ENCODE measurements around the gene CUBN. TPM values are rescaled to one million over a fixed set of nuclear protein-coding genes. Genes with fewer than 3 reads are reported as not detected.

Gene CUBN
- total and polyA plus RNA-seq, 5 donors from 2014 or later, result 0.01 to 4.7 (median 0.15) TPM

DNA sequence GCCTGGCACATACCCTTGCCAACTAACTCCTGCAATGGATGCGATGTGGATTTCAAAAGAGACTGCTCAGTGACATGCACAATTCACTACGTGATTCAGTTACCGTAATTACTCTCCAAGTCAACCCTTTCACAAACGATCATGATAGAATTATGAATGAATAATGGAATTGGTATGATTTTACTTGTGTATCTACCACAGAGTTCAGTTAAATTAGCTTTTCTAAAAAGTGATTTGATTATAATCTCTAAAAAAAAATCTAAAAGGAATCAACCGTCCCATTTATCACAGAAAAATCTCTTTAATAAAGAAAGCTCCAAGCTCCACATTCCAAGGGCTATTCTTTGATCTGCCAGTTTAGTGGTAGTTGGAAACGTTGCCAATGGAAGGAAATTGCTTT lies 282.0 kb downstream of the CUBN start:
- Mint-ChIP-seq H3K9me3 (no peaks in the 10 kb centered on the region), H3K36me3 (peaks cover 4% of the 10 kb centered on the region), H3K4me3 (no peak overlapping the region), H3K4me1 (peaks cover 0 to 3% (median 1%) of the 10 kb centered on the region in 4 donors), H3K27me3 (peaks cover 5% of the 10 kb centered on the region), H3K27ac (no peak overlapping the region)
- no peak for DNase-seq
- Histone ChIP-seq H3K4me3 (ENCODE audit: low read depth, low read length) (no peak overlapping the region), H3K36me3 (ENCODE audit: control insufficient read depth, insufficient read depth, low read length) (no peaks in the 10 kb centered on the region), H3K4me1 (ENCODE audit: control insufficient read depth, insufficient read depth, low read length, poor library complexity, severe bottlenecking) (no peaks in the 10 kb centered on the region), H3K27ac (ENCODE audit: insufficient read depth, low read length, poor library complexity, severe bottlenecking) (no peak overlapping the region), H3K9me3 (ENCODE audit: control insufficient read depth in 2 of 2, low read length in 2 of 2) (no peaks in the 10 kb centered on the region), H3K27me3 (ENCODE audit: control insufficient read depth, insufficient read depth, low read length) (no peaks in the 10 kb centered on the region)
- ATAC-seq (ENCODE audit: low read depth in 2 of 2), result no peak

DNA sequence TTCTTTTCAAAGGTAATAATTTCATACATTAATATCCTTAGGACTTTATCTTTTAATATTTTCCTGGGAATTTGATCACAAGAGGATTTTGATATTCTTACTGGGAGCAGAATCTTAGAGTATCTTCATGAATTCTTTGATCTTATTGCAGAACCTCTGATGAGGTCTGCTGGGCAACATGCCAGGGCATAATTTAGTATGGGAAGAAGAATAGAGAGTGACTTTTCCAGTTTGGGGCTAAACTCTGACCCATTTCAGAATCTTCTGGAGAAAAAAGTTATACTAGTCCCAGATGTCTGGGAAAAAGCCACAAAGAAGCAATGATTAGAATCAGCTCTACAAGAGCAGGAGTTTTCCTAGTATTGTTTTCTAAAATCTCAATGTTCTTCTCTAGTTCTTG lies 284.4 kb downstream of the CUBN start:
- ATAC-seq (ENCODE audit: low read depth in 2 of 2) (no peak), DNase-seq (no peak)
- Histone ChIP-seq H3K4me3 (ENCODE audit: low read depth, low read length) (no peak overlapping the region), H3K4me1 (ENCODE audit: control insufficient read depth, insufficient read depth, low read length, poor library complexity, severe bottlenecking) (no peaks in the 10 kb centered on the region), H3K27ac (ENCODE audit: insufficient read depth, low read length, poor library complexity, severe bottlenecking) (no peak overlapping the region), H3K36me3 (ENCODE audit: control insufficient read depth, insufficient read depth, low read length) (no peaks in the 10 kb centered on the region), H3K9me3 (ENCODE audit: control insufficient read depth in 2 of 2, low read length in 2 of 2) (no peaks in the 10 kb centered on the region), H3K27me3 (ENCODE audit: control insufficient read depth, insufficient read depth, low read length) (no peaks in the 10 kb centered on the region)
- H3K27me3 Mint-ChIP-seq, result peaks cover 5% of the 10 kb centered on the region
- H3K36me3 Mint-ChIP-seq, result peaks cover 12% of the 10 kb centered on the region
- H3K4me3 Mint-ChIP-seq, result no peak overlapping the region
- H3K9me3 Mint-ChIP-seq, result no peaks in the 10 kb centered on the region
- no peak overlapping the region for H3K27ac Mint-ChIP-seq
- peaks cover 0 to 3% (median 1%) of the 10 kb centered on the region in 4 donors for H3K4me1 Mint-ChIP-seq

DNA sequence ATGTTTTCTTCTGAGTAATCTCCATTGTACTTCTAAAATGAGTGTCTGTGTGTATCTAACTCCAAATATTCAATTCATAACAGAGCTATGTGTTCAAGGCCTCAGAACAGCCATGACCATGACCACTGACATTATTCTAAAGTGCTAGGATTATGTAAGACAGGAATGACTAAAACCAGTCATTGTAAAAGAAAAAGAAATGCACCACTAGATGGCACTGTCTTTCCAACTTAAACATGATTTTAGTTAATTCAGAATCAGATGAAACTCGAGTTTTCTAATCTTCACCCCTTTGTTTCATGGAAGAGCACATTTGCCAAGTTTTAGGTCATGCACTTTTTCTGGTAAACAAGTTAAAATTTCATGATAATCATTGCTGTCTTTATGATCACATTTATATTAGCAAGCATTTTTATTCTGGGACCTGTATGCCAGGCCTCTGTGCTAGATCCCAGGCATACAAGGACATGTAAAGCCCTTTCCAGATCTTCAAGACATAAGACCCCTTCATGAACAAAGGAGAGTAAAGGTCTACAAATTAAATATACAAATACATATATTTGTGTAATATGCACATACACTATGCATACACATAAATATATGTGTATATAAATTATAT lies 286.2 kb downstream of the CUBN start:
- H3K27ac Mint-ChIP-seq, result peak overlapping the region in 1 of 3 donors; percentile 27
- Histone ChIP-seq H3K4me3 (ENCODE audit: low read depth, low read length) (no peak overlapping the region), H3K27ac (ENCODE audit: insufficient read depth, low read length, poor library complexity, severe bottlenecking) (no peak overlapping the region), H3K36me3 (ENCODE audit: control insufficient read depth, insufficient read depth, low read length) (no peaks in the 10 kb centered on the region), H3K4me1 (ENCODE audit: control insufficient read depth, insufficient read depth, low read length, poor library complexity, severe bottlenecking) (no peaks in the 10 kb centered on the region), H3K27me3 (ENCODE audit: control insufficient read depth, insufficient read depth, low read length) (no peaks in the 10 kb centered on the region), H3K9me3 (ENCODE audit: control insufficient read depth in 2 of 2, low read length in 2 of 2) (no peaks in the 10 kb centered on the region)
- ATAC-seq (ENCODE audit: low read depth in 2 of 2), result peak; percentile 45 to 60
- peak in 2 of 3 donors; percentile 70 to 74 for DNase-seq
- H3K9me3 Mint-ChIP-seq, result no peaks in the 10 kb centered on the region
- H3K4me3 Mint-ChIP-seq, result peak overlapping the region in 1 of 4 donors; percentile 21
- H3K27me3 Mint-ChIP-seq, result no peaks in the 10 kb centered on the region
- peaks cover 12% of the 10 kb centered on the region for H3K36me3 Mint-ChIP-seq
- peaks cover 0 to 2% (median 0%) of the 10 kb centered on the region in 4 donors for H3K4me1 Mint-ChIP-seq

DNA sequence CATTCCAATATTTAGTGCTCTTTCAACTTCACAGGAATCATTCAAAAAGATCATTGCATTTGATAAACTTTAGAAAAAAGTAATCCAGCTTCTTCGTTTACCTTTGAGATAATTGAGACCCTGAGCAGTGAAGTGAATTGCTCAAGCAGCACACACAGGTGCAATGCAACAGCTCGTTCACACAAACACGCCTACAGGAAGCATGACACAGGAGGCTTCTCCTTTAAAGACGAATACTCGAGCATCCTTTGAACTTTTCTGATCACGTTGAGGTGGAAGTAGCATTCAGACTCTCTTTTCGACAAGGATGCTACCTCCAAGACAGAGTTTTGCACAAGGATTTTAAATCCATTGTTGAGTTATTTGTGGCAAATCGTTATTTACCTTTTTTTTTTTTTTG lies 294.4 kb downstream of the CUBN start:
- H3K4me1 ChIP-seq (ENCODE audit: control insufficient read depth, insufficient read depth, low read length, poor library complexity, severe bottlenecking), result peaks cover 7% of the 10 kb centered on the region
- H3K27me3 Mint-ChIP-seq, result peaks cover 4% of the 10 kb centered on the region
- H3K36me3 ChIP-seq (ENCODE audit: control insufficient read depth, insufficient read depth, low read length), result no peaks in the 10 kb centered on the region
- H3K36me3 Mint-ChIP-seq, result peaks cover 4% of the 10 kb centered on the region
- peaks cover 0 to 14% (median 9%) of the 10 kb centered on the region in 4 donors for H3K4me1 Mint-ChIP-seq
- no peaks in the 10 kb centered on the region for H3K27me3 ChIP-seq (ENCODE audit: control insufficient read depth, insufficient read depth, low read length)
- H3K9me3 Mint-ChIP-seq, result no peaks in the 10 kb centered on the region
- H3K9me3 ChIP-seq (ENCODE audit: control insufficient read depth in 2 of 2, low read length in 2 of 2), result no peaks in the 10 kb centered on the region
- H3K27ac Mint-ChIP-seq, result peak overlapping the region in 2 of 3 donors; percentile 67 to 76
- ATAC-seq (ENCODE audit: low read depth in 2 of 2) (peak; percentile 96 to 97), DNase-seq (peak; percentile 10 to 75 (median 58))
- H3K4me3 Mint-ChIP-seq, result peak overlapping the region; percentile 1 to 76 (median 74)
- H3K27ac ChIP-seq (ENCODE audit: insufficient read depth, low read length, poor library complexity, severe bottlenecking), result no peak overlapping the region
- peak overlapping the region; percentile 79 for H3K4me3 ChIP-seq (ENCODE audit: low read depth, low read length)

DNA sequence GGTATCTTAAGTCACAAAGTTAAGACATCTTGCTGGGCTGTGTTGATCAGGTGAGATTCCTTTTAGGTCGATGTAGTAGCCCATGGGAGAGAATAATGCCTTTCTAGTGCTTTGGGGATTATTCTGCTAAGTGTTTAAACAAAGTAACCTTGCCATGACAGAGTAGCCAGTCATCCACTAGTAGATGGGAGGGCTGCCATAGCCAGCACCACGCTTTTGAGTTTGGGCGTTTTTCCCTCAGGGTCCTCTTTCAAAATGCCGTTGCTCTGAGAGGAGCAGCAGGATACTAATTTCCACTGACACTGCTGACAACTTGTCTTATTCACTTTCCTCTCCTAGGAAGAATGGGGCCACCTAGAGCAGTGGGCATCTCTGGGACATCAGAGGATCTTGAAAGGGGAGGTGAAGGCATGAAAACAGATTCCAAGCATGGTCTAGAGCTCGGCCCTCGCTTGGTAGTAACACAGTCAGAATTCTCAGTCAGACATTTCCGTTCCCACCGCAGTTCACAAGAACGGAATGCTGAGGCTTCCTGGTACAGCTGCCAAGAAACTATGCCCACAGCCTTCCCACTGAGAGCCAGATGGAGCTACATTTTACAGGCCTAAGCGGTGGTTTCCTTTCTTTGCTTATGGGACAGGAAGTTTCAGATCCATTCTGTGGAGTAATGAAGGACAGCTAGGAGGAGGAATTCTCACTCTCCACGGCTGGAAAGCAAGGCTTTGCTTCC lies 297.1 kb downstream of the CUBN start:
- no peaks in the 10 kb centered on the region for H3K9me3 Mint-ChIP-seq

DNA sequence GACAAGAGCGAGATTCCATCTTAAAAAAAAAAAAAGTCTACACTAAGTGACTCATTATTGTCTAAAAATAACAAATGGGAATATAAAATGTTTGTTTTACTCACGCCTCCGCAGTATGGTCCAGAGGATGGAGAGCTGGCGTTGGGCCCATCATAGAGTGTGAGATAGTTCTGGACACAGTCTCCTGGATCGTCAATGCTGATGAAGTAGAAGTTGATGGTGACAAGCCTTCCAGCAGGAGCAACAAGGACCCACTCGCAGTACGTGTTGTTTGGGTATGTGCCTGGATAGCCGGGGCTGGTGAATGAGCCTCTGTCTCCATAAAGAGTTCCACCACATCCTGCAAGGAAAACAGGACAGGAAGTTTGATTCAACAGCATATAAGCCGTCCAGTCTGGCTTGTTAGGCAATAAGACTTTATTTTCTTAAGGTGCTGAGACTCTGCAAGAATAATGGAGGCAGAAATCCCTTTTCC lies 300.9 kb downstream of the CUBN start:
- no peak overlapping the region for H3K4me3 Mint-ChIP-seq
- no peak for ATAC-seq (ENCODE audit: low read depth in 2 of 2)
- H3K4me1 Mint-ChIP-seq, result peaks cover 0 to 11% (median 4%) of the 10 kb centered on the region in 4 donors
- Histone ChIP-seq H3K27me3 (ENCODE audit: control insufficient read depth, insufficient read depth, low read length) (no peaks in the 10 kb centered on the region), H3K4me1 (ENCODE audit: control insufficient read depth, insufficient read depth, low read length, poor library complexity, severe bottlenecking) (peaks cover 5% of the 10 kb centered on the region), H3K36me3 (ENCODE audit: control insufficient read depth, insufficient read depth, low read length) (no peaks in the 10 kb centered on the region), H3K27ac (ENCODE audit: insufficient read depth, low read length, poor library complexity, severe bottlenecking) (no peak overlapping the region), H3K9me3 (ENCODE audit: control insufficient read depth in 2 of 2, low read length in 2 of 2) (no peaks in the 10 kb centered on the region), H3K4me3 (ENCODE audit: low read depth, low read length) (no peak overlapping the region)
- no peak overlapping the region for H3K27ac Mint-ChIP-seq
- H3K36me3 Mint-ChIP-seq, result no peaks in the 10 kb centered on the region
- H3K27me3 Mint-ChIP-seq, result peaks cover 8% of the 10 kb centered on the region
- DNase-seq, result no peak
- peaks cover 0 to under 1% (median 0%) of the 10 kb centered on the region in 7 donors for H3K9me3 Mint-ChIP-seq

More for the DNA sequence above, 297.1 kb downstream of the CUBN start:
- H3K36me3 Mint-ChIP-seq, result no peaks in the 10 kb centered on the region
- no peak overlapping the region for H3K27ac Mint-ChIP-seq
- peaks cover 8% of the 10 kb centered on the region for H3K27me3 Mint-ChIP-seq
- peaks cover 12% of the 10 kb centered on the region for H3K4me1 ChIP-seq (ENCODE audit: control insufficient read depth, insufficient read depth, low read length, poor library complexity, severe bottlenecking)
- H3K27me3 ChIP-seq (ENCODE audit: control insufficient read depth, insufficient read depth, low read length), result no peaks in the 10 kb centered on the region
- no peaks in the 10 kb centered on the region for H3K36me3 ChIP-seq (ENCODE audit: control insufficient read depth, insufficient read depth, low read length)
- no peak overlapping the region for H3K27ac ChIP-seq (ENCODE audit: insufficient read depth, low read length, poor library complexity, severe bottlenecking)
- no peak overlapping the region for H3K4me3 Mint-ChIP-seq
- ATAC-seq (ENCODE audit: low read depth in 2 of 2), result no peak
- no peak overlapping the region for H3K4me3 ChIP-seq (ENCODE audit: low read depth, low read length)
- H3K9me3 ChIP-seq (ENCODE audit: control insufficient read depth in 2 of 2, low read length in 2 of 2), result no peaks in the 10 kb centered on the region
- peaks cover 0 to 23% (median 11%) of the 10 kb centered on the region in 4 donors for H3K4me1 Mint-ChIP-seq
- DNase-seq, result no peak

DNA sequence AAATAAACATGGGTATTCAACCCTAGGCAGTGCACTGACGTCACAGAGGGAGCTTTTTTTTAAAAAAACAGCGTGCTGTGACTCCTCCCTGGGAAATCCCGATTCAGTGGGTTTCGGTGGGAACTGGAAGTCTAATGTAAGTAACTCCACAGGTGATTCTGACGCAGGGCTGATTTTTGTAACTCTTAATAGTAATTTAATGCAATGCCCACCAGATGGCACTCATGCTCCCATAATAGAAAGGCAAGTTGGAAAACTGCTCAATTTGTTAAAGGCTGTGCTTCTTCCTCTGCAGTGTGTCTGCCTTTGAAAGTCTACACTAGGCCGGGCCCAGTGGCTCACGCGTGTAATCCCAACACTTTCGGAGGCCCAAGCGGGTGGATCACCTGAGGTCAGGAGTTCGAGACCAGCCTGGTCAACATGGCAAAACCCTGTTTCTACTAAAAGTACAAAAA lies 301.5 kb downstream of the CUBN start:
- DNase-seq (peak; percentile 45 to 84 (median 74)), ATAC-seq (ENCODE audit: low read depth in 2 of 2) (peak; percentile 82 to 88)
- no peaks in the 10 kb centered on the region for H3K27me3 ChIP-seq (ENCODE audit: control insufficient read depth, insufficient read depth, low read length)
- H3K4me3 ChIP-seq (ENCODE audit: low read depth, low read length), result no peak overlapping the region
- Mint-ChIP-seq H3K27me3 (peaks cover 5% of the 10 kb centered on the region), H3K4me3 (no peak overlapping the region), H3K27ac (peak overlapping the region in 2 of 3 donors; percentile 36 to 43), H3K36me3 (peaks cover 4% of the 10 kb centered on the region), H3K4me1 (peaks cover 0 to 9% (median 4%) of the 10 kb centered on the region in 4 donors), H3K9me3 (peaks cover 0 to 3% (median 3%) of the 10 kb centered on the region in 7 donors)
- H3K9me3 ChIP-seq (ENCODE audit: control insufficient read depth in 2 of 2, low read length in 2 of 2), result peaks cover 0 to 2% of the 10 kb centered on the region in 2 experiments
- peaks cover 5% of the 10 kb centered on the region for H3K4me1 ChIP-seq (ENCODE audit: control insufficient read depth, insufficient read depth, low read length, poor library complexity, severe bottlenecking)
- H3K36me3 ChIP-seq (ENCODE audit: control insufficient read depth, insufficient read depth, low read length), result no peaks in the 10 kb centered on the region
- no peak overlapping the region for H3K27ac ChIP-seq (ENCODE audit: insufficient read depth, low read length, poor library complexity, severe bottlenecking)
